SKM-1 (cell line): ENCODE results near the gene LYPD3.

Experiments
- DNase-seq: peaks from one replicate; lab custom pipeline; 2025; ENCODE audit not compliant: unreplicated experiment; lab: John Stamatoyannopoulos, UW

The LYPD3 gene

GRCh38 chr19:43435775-43436174, 29.6 kb downstream of the LYPD3 start:
- no peak for DNase-seq

- no peak for DNase-seq
Observed at GRCh38 chr19:43433689-43434088, 31.7 kb downstream of the LYPD3 start.

GRCh38 chr19:43433358-43433673, 32.1 kb downstream of the LYPD3 start:
- no peak for DNase-seq

- no peak for DNase-seq
Observed at GRCh38 chr19:43430976-43431375, 34.4 kb downstream of the LYPD3 start.

GRCh38 chr19:43430142-43430710, 35.2 kb downstream of the LYPD3 start:
- no peak for DNase-seq

- no peak for DNase-seq
Observed at GRCh38 chr19:43429395-43429794, 36.0 kb downstream of the LYPD3 start.

- DNase-seq = no peak
Observed at GRCh38 chr19:43425567-43426392, 39.6 kb downstream of the LYPD3 start.

GRCh38 chr19:43423779-43424178, 41.6 kb downstream of the LYPD3 start:
- no peak for DNase-seq

- DNase-seq = no peak
Observed at GRCh38 chr19:43422689-43423066, 42.7 kb downstream of the LYPD3 start.

- DNase-seq = no peak
Observed at GRCh38 chr19:43422000-43422688, 43.3 kb downstream of the LYPD3 start.

- DNase-seq = no peak
Observed at GRCh38 chr19:43420954-43421353, 44.5 kb downstream of the LYPD3 start.

- DNase-seq = no peak
Observed at GRCh38 chr19:43416951-43417623, 48.3 kb downstream of the LYPD3 start.

- no peak for DNase-seq
Observed at GRCh38 chr19:43414554-43414953, 50.9 kb downstream of the LYPD3 start, which contains the start of gene TEX101. Gene TEX101 (plus strand): TSS chr19:43414890. CDS start chr19:43415920, 1,030 bp downstream.

- no peak for DNase-seq
Observed at GRCh38 chr19:43412441-43412840, 53.0 kb downstream of the LYPD3 start.
